ENCODE data around the gene TMEM9.

TMEM9 gene

DNA sequence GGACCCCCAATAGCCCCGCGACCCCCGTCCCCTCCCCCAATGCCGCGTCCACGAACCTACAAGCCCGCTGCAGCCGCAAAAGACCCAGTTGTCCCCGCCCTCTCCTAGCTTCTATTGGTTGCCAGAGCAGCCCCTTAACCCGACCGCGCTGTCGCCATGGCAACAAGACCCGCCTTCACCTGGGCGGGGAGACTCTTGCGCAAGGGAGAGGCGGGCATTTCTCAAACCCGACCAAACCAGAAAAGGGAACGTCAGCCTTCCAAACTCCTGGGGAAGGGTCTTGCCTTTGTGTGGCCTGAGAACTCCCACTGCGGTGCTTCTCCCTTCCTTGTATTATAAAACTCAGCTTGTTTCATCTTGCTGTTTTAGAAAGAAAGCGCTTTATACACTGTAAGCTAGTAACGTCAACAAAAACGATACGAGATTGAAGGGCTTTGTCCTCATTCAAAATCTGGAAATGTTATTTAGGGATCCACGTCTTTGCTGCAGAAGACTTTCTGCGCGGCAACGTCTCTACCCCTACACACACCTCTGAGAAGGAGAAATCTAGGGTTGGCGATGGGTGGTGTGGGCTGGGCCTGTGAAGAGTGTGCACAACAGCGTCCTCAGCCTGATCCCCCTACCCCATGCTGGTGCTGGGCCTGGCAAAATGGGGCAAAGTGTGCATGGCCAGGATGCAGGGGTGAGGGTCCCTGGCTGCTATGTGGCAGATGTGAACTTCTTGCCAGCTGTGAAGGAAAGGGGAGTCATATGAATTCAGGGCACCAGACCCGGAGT lies at the start of gene TMEM9:
Gene TMEM9, minus strand, starts transcription at position 86 of the 777 bp plus-strand sequence. CDS start 551 bp downstream, outside the sequence.
- peak; percentile 95 for DNase-seq

DNA sequence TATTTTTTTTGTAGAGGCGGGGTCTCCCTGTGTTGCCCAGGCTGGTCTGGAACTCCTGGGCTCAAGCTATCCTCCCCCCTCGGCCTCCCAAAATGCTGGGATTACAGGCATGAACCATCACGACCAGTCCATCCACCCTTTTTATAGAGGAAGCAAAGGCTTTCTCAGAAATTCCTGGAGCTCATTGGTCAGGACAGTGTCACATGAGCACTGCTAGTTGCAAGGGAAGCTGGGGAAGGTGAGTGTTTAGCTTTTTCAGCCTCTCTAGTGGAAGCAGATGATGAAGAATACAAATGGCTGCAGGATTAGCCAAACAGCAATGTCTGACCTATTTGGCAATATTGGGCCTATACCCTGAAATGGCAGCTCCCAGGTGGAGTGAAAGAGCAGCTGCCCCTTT lies 44.3 kb upstream of the TMEM9 start:
- DNase-seq: no peak

DNA sequence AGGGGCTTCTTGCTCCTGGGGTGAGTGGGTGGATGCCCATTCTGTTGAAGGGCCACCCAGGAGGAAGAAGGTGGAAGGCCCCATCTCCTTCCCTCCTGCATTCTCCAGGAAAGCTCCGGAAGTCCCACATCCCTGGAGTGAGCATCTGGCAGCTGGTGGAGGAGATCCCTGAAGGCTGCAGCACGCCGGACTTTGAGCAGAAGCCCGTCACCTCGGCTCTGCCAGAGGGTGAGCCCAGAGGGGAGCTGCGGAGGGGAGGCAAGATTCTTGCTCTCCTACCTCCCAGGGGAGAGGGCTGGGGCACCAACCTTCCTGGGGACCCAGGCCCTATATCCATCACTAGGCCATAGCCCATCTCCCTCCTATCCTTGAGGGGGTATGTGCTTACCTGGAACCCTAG lies 39.8 kb upstream of the TMEM9 start:
- no peak for DNase-seq

DNA sequence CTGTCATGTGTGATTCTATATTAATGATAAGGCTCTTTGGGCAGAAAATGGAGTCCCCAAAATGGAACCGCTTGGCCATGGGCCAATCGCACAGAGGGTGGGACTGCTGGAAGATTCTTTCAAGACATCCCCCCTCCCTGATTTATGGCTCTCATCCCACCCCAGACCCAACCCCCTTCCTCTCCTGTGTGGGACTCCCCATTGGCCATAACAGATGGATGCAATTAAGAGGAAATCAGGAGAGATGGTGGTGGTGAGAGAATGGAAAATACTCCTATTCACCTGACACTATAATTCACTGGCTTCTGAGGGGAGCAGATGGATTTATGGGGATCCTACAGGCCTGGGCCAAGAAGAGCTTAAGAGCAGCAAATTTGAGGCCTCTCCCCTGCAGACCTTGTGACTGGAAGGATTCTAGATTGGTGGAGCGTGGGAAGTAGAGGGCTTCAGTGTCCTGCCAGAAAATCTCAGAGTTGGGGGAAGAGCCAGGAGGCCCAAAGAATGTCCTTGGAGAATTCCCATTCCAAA lies 38.1 kb upstream of the TMEM9 start:
- peak; percentile 67 for DNase-seq

DNA sequence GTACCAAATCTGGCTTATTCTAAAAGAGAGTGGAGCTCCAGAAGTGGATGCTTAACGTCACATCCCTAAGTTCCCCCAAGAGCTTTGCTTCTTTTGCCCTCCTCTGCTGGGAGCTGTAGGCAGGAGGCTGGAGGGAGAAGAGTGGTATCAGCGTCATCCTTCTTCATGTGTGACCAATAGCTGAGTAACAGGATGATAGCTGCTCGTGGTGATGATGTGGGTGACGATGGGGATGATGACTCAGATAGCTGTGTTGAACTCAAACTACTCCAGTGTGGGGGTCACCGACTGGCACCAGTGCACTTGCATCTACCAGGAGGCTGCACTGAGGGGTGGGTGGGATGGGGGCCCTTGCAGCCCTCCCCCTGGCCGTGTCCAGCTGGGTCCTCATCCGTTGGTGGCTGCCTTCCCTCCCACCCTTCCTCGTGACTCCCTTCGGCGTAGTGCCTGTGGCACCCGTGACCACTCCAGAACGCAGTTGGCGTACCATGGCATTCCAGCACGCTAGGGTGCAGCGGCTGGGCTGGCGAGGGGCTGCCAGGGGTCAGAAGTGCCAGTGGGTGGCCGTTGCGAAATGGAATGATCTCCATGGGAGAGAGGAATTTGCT lies 37.5 kb upstream of the TMEM9 start:
- DNase-seq: no peak

DNA sequence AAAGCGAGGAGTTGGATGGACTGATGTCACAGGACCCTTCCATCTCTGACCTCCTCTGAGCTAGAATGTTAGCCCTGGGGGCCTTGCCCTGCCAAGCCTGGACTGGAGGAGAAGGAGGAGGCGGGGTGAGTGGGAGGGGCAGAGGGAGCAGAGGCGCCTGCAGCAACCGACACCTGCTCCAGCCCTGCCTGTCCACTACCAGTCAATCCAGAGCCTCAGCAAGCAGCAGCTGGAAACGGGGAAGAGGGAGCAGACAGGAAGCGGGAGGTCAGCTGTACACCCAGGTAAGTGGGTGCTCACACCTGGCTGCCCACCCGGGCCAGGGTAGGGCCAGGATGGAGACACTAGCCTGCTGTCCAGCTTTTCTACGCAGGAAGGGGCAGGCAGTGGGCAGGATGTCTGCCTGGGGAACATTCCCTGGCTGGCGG lies 36.4 kb upstream of the TMEM9 start, which contains the start of gene IGFN1:
Gene IGFN1, plus strand, starts transcription at position 201 of the 428 bp plus-strand sequence. CDS start 2,470 bp downstream, outside the sequence.
- no peak for DNase-seq

DNA sequence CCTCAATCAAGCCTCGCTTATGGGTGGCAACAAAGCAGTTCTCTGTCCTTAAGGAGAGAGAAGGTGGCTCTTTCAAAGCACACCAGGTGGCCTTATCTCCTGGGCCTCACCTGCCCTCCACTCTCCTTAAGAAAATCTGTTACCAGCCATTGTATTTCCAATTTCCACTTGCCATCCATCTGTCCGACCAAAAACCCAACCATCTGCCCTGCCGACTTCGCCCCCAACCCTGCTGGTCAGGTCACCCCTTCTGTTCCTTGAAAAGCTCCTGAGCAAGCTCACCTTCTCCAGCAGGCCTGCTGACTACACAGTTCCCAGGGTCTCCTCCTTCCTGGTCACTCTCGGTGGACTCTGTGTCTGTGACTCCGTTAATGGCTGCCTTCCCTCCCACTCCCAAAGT lies 35.7 kb upstream of the TMEM9 start:
- DNase-seq: peak; percentile 42

DNA sequence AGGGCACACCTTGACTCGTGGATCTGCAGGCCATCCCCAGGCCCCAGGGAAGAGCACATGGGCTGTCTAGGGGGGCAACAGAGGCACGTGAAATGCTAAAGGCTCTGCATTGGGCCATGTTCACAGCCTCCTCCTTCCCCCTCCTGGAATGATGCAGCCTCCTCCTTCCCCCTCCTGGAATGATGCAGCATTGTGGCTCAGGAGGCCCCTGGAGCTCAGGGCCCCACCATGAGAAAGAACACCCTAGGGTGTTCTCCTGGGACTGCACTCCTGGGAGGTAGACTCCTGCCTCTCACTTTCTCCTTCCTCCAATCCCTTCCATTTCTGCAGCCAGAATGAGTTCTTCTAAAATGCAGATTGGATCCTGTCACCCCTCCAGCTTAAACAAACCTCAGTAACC lies 34.8 kb upstream of the TMEM9 start:
- no peak for DNase-seq

DNA sequence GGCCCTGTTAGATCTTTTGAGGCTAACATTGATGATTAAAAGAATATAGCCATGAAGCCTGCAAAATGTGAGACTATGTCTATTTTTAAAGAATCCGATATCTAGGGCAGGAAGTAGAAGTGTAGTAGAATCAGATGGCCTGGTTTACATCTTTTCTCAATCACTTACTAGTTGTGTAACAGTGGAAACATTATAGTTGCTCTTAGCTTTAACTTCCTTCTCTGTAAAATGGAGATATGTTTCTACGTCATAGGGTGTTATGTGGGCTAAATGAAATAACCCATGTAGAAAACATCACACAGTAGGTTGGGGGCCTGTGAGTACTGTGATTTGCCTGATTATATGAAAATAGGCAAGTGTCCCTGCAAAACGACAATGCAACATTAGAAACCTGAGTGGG lies 31.9 kb upstream of the TMEM9 start:
- DNase-seq: no peak

DNA sequence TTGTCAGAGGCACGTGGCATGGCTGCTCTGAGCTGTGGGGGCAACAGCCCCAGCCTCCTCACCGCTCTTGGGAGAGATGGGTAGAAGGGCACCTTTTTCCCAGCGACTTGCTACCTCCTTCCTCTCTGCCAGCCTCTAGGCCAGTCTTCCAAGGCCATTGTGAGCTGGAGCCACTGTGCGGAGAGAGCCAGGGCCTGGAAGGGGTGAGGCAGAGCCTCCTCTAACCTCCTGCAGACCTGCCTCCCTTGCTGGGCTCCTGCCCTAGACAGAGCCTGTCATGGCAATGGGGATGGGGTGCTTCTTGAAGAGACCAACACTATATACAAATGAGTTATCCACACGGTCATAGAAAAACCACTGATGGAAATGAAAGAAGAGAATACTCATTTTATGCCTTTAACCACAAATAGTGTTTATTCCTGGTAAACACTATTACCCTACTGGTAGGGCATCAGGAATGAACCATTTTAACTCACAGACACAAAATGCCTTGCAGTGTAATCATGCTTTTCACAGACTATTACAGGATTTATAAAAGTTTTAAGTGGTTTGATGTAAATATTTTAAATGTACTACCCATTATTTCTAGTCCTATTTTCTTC lies 31.4 kb upstream of the TMEM9 start:
- no peak for DNase-seq

DNA sequence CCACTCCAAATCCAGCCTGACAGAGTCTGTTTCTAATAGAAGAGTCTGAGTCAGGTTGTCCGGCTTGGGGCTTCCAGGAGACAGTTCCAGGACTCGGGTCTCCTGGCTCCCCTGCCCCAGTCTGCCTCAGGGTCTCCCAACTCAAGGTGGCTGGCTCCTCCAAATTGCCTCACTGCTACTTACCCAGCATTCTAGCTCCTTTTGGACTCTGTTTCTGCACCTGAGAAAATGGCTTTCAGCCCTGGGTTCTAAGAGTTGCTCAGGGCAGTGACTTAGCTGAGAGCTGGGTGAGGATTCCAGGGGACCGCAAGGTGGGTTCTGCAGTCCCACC lies 30.8 kb upstream of the TMEM9 start:
- DNase-seq: no peak

DNA sequence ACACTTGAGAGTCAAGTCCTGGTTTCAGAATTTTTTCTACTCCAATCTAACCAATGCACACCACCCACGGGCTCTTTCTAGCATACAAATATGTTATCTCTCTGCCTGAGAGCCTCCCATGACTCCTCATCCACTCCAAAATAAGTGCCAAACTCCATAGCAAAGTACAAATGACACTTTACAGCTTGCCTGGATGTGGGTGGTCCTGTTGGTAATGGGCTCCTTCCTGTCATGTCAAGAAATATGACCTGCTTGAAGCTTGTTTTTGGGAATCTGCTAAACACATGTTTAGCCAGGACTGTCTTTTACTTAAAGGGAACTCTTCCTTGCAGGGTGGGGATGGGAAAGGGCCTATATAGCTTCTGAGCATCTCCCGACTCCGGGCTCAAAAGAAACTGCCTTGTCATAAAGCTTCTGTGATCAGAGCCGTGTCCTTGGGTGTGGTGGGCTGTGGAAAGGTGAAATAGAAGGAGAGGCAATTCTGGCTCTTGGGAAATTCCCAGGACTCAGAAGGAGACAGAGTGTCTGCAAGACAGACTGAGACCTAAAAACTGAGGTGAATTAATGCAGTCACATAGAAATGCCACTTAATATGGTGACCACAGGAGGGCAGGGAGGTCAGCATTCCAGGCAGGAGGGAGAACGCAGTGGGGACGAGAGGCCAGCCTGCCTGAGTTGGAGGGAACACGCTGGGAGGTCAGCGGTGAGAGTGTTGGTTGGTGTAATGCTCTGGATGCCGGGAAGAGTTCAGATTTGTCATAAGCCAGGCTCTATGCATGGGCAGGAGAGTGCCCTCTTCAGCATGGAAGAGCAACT lies 30.2 kb upstream of the TMEM9 start:
- peak; percentile 13 for DNase-seq

DNA sequence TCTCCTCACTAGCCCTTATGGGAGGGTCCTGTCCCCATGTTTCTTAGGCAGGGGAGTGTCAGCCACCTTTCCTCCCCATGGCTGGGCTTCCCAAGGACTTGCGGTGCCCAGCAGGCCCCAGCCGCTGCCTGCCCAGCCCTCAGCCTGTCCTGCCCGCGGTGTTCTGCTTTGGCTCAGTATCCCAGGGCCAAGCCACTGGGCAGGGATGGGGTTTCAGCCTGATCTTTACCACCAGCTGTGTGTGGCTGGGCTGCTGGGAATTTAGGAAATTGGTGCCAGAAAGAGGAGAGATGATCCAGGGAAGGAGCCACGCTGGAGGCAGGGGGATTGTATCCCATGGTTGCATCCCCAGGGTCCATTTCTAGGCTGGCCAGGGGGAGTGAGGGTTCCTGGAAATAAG lies 29.5 kb upstream of the TMEM9 start:
- DNase-seq: no peak

DNA sequence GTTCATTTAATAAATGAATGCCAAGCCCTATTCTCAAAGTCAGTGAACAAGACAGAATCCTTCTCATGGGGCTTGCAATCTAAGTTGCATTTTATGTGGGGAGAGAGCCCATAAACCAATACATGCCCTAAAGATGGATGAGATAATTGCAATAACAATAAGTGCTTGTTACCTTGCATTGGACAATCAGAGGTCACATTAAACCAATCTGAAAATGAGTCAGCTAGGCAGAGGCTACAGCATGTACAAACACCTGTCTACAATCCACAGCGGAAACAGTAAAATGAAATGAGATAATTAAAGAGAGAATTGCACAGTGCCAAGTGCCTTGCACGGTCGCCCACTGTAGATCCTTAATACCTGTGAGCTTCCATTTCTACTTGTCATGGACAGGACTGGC lies 28.9 kb upstream of the TMEM9 start:
- no peak for DNase-seq

DNA sequence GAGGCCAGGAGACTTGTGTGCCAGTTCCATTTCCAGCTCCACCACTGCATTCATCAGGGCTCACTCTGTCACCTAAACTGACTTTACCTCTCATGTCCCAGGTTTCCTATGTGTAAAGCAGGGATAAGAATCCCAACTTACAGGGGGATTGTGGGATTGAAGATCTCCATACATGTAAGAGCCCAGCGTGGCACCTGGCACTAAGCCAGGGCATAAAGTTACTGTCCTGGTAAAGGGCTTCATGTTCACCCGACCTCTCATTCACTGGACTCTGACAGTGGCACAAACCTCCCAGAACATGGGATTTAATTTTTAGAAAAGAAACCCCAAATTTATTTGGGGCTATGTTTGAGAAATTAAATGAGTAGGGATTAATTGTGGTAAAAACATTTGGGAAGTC lies 27.5 kb upstream of the TMEM9 start:
- no peak for DNase-seq

DNA sequence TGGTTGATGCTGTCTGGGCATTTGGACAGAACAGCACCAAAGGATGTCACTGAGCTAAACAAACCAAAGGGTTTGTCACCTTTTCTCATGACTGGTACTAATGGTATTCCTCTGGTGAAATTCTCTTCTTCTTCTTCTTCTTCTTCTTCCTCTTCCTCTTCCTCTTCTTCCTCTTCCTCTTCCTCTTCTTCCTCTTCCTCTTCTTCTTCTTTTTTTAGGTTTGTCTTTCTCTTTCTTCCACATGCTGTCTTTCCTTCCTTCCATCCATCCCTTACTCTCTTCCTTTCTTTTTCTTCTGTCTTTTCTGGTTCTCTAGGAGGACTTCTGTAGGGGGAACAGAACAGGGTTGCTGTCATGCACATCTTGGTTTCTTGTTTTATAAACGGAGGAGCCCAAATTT lies 27.0 kb upstream of the TMEM9 start:
- DNase-seq: no peak

DNA sequence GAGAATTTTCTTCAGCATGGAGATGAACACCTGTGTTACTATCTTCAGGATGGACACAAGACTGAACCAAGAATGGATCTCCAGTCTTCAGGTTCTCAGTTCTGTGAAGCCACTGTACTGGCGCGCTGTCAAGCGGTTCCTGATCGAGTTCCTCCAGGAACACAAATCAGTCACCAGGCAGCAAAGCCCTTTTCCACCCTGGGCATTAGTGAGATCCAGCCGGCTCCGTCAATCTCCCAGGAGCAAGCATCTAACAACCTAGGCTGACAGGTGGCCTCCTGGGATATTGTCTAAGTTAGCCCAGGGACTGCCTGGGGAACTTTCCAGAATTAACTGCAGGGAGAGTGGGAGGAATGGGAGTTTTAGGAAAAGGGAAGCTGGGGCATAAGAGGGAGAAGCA lies 26.6 kb upstream of the TMEM9 start:
- no peak for DNase-seq

DNA sequence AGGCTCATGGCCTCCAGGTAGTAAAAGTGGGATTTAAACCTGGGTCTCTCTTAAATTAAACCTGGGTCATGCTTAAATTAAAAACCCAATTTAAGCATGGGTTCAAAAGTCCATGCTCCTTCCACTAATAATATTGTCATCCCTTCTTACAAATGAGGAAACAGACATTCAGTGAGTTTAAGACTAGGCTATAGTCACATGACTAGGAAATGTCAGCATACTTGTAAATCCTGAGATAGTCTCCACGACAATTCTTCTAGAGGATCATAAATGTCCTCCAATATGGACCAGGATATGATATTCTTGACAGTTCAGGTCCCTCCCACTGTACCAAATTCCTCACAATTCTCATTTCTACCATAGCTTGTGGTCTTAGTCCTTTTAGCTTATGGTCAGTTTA lies 25.9 kb upstream of the TMEM9 start:
- DNase-seq: no peak

DNA sequence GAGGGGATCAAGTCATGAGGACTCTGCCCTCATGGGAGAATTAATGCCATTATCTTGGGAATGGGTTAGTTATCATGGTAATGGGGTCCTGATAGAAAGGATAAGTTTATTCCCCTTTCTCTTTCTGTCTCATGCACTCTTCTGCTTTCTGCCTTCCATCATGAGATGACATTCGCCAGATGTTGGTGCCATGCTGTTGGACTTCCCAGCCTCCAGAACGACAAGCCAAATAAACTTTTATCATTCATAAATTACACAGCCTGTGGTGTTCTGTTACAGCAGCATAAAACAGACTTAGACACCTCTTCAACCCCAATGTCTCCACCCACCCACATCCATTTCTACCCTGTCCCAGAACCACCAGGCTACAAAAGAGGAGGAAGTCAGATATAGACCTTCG lies 24.4 kb upstream of the TMEM9 start:
- no peak for DNase-seq

DNA sequence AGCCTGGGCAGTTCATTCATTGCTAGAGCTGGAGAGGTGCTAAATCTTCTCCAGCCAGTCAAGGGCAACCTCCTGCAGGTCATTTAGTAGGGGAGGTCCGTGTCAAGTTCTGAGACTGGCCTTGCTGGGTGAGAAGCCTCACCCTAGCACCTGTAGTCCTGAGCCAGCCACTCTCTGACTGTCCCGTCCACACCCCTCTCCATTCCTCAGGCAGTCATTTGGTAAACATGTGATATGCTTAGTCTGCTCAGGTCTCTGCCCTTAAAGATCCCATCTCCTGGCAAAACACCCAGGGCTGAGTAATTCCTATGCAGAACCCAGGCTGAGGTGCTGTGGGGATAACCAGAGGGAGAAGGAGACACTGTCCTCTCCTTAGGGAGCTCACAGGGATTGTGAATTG lies 22.7 kb upstream of the TMEM9 start:
- no peak for DNase-seq

DNA sequence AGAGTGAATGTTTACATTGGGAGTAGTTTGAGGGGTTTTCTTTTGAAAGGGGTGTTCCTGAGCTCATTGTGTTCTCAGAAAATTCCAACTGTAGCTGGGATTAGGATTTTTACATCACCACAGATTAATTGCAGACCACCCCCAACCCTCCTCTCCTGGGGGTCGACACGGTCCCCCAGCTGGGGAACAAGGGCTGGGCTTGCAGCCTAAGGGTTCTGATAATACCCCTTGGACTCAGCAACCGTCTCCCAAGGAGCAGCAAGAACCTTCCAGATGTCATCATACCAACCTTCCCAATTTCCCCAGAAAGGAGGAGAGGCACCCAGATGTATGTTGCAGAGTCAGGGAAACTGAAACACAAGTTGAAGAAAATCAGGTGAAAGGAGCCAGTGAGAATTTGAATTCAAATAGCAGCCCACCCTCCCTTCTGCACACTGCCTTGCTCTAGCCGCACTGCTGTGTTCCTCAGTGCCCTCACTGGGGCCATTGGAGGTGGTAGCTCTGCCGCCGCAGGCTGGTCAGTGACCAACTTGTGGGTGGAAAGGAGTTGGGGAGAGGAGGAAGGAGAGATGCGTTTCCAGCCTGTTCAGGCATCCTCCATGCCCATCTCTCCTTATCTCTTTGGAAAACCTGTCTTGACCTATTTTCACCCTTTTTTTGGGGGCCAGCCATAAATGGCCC lies 21.7 kb upstream of the TMEM9 start:
- no peak for DNase-seq

DNA sequence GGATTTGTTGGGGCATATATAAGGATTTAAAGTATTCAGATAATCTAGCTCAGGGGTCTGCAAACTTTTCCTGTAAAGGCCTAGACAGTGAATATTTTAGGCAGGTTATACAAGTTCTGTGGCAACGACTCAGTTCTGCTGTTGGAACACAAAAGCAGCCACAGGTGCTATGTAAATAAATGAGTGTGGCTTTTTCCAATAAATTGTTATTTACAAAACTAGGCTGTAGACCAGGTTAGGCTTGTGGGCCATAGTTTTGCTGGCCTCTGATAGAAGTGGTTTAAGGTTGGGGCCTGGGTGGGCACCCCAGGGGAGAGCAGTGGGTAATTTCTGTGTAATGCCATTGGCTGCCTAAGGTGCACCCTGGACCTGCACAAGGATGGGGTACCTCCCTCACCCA lies 19.5 kb upstream of the TMEM9 start:
- no peak for DNase-seq

Data from NCI-H2171 treated with DMSO at 0.1 percent for 48 hours (cell line).